ENCODE data around the gene STK32A.

Gene STK32A

DNA sequence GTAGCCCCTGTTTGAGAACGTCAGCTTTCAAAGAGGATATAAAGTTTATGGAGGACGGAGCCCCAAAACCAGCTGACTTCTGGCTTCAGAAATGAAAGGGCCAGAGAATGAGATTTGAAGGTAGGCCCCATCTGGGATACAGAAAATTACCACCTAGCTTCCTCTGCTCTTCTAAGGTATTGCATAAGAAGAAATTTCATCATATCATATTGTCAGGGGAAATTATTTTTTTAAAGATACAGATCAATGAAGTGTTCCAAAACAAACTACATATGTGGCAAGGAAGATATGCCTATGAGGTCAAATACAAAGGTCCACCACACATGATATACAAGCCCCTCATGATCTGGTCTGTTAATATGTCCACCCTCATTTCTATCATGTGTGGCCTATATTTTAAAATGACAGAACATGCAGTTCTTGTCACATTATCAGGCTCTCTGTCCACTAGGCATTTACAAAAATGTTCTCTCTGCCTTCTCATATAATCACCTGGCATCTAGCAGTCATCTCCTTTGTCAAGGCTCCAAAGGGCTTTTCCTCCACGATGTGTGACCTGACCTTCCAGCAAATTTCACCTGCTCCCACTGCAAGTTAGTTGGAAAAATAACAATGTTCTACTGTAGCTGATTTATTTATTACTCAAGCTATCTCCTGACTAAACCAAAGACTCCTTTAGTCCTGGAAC is 192.0 kb downstream of the STK32A start:
- no peak for DNase-seq (ENCODE audit: low read depth)

DNA sequence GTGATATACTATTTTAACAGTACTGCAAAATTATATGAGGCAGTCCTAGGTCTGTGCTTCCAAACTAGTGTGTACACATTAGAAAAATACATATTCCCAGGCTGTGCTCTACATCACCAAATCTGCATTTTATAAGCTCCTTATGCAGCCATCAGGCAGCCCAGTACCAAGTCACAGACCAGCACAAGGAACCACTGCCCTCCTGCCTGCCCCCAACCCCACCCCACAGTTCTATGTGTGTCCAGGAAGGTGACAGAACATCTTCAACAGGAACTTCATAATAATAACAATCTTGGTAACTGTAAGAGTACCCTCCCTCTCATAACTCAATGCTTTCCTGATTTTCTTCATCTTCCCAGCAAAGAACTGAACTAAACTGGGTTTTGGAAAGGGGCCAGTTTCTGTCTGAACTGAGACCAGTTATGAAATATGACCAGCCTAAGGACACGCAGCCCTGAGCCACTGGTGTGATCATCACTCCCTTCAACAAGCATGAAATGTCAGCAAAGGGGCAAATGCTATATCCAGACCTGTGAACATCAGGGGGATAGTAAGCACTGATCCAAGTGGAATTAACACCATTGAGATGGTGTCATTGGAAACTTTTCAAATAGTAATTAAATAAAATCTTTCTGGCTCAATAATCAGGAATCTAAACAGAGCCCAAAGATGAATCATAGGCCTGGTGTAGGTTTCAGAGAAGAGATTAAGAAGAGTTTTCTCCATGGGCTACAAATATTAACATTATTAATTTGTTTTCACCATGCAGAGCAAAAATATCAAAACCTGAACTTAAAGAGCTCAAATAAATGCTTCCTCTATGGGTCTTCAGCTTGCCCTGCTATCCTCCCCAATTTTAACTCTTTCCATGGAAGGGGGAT is 192.9 kb downstream of the STK32A start:
- DNase-seq (ENCODE audit: low read depth) = no peak

DNA sequence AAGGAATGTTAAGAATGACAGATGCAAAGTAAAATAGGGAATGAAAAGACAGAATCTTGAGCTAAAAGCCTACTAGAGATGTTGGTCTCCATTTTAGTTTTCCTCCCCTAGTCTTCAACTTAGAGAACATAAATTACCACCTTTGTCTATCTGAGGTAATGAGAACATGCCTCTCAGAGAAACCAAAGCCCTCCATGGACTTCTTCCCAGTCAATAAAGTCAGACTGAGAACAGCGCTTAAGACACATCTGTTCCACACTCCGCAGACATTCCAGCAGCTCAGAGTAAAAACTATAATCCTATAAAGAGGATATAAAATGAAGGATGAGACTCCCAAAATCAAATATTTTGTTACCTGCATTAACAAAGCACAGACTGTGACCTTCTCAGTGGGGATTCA is 195.8 kb downstream of the STK32A start:
- DNase-seq (ENCODE audit: low read depth) = no peak

DNA sequence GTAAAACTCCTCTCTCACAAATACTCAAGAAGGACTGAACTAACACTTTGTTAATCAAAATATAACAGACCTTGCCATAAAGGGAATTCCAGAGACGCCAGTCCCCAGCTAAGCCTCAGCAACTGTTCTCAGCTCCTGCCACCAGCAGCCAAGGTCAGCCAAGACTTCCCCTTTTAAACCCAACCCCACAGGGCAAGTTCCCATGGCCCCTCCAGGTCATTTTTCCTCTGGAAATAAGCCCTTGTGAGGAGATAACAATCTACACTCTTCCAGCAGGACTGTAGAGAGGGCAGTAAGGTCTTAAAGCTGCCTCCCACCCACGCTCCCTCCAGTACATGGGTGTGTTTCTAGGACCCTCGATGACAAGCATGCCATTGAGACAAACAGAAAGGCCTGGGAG is 196.8 kb downstream of the STK32A start:
- no peak for DNase-seq (ENCODE audit: low read depth)

DNA sequence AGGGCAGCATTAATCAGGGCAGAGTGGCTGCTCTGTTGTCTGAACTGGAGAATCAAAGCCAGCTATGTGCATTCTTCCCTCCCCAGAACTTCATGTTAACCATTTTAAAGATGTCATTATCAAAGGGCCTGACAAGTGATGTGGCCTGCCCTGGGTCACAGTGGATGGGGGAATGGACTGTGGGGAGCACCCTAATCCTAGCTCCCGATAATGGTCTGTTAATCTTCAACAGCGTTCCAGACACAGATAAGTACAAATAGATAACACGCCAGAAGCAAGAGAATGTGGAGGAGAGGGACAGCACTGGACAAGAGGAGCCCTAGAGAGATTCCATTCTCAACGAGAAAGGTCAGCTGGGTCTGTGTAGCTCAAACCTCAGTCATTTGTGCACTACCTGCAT is 197.5 kb downstream of the STK32A start:
- no peak for DNase-seq (ENCODE audit: low read depth)

DNA sequence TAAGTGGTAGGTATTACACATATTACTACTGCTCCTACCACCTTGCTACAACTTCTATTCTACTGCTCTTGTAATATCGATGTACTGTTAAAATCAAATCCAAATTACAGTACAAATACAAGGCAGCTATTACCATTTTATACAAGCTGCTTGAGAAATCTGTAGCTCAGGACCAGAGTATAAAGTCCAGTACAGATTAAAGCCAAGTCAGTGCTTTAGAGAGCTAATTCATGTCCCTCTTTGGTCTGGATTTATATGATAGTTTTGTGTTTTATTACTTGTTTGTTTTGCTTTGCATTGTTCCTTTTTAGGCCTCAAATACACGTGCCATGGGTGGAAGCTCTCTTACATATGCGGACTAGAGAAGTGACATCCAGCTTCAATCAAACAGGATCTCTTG is 199.2 kb downstream of the STK32A start:
- no peak for DNase-seq (ENCODE audit: low read depth)

DNA sequence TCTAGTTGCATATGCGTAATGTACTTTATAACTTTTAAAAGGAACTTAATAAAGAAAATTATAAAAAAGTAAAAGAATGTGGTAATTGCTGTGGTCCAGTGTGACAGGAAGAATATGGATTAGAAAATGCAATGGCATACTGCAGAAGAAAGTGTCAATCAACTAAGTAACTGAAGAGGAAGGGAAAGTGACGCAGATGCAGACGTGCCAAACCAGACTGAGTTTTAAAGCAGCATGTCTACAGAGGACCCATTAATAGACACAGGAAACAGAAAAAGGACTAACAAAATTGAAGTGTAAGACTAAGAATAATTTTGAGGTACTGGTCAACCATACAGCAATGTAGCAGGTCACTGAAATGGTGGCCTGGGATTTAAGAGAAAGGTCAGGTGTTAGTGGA is 201.8 kb downstream of the STK32A start:
- DNase-seq (ENCODE audit: low read depth) = no peak

DNA sequence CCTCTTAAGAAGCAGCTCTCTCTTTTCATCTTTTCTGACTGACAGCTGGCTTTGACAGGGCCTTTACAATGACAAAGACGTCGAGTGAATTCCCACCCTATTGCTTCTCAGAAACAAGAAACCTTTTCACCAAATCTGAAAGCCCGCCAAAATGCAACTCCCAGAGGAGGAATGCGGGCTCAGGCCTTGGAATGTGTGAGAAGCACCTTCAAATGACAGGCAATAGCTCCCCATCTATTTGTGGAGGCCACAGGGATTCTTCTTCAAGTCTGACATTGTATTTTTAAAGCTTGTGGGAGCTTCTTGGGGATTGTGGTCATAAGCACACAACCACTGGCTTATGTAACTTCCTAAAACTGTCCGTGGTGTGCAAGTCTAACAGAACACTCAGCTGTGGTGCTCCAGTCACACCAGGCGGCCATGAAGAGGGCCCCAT is 202.4 kb downstream of the STK32A start:
- no peak for DNase-seq (ENCODE audit: low read depth)

Data from stimulated activated CD8-positive, alpha-beta memory T cell treated with anti-CD3 and anti-CD28 coated beads, Interleukin-15, amount 100 ng/mL, for 1 hour (primary cell).